ENCODE measurements around the gene EFS. TPM values are rescaled to one million over a fixed set of nuclear protein-coding genes. Genes with fewer than 3 reads are reported as not detected.

The EFS gene
- total and polyA plus RNA-seq, 2 of the 8 experiments (the other 6 are each of a cell fraction or from before 2014, with no cell fraction given): 27.8 to 28.6 TPM

DNA sequence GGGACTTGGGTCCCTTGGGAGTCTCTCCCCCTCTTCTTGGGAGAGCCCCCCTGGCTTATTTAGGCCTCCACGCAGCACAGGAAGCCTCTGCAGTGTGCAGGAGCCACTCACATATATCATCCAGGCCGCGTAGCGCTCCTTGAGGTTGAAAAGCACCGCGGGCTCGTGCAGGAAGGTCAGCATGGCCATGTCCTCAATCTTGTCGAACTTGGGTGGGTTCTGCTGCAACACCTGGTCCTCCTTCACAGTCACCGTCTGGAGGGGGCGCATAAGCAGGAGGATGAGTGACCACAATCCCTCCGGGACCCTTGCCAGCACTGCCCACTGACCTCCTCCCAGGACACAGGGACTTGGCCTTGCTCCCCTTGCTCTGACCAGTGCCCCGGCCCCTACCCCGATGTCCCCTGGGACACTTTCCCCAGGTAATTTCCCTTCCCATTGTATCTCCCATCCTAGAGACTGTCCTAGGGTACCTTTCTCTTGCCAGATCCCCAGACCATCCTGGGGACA, 40.6 kb upstream of the EFS start:
- no peak overlapping the region for H3K14ac ChIP-seq (ENCODE audit: insufficient read length)
- no peak overlapping the region for H3K4me2 ChIP-seq (ENCODE audit: insufficient read depth in 1 of 2, low read depth in 2 of 2, low read length in 2 of 2)
- H3K9me3 ChIP-seq (ENCODE audit: insufficient read depth in 2 of 2, low read depth in 1 of 2, low read length in 1 of 2): no peaks in the 10 kb centered on the region
- H3K9ac ChIP-seq (replicated peaks in 1 of 4; ENCODE audit: extremely low read depth in 1 of 4, low read depth in 3 of 4, low read length in 3 of 4): no peak overlapping the region
- no peak overlapping the region for H4K8ac ChIP-seq (ENCODE audit: extremely low read depth, insufficient read depth, low read length)
- H4K5ac ChIP-seq (ENCODE audit: insufficient read length, low read depth, low read length): no peak overlapping the region
- no peaks in the 10 kb centered on the region; a peak in 3 of 7 replicates for H3K27me3 ChIP-seq (replicated peaks in 1 of 4; ENCODE audit: control insufficient read depth in 3 of 4, extremely low read depth in 1 of 4, insufficient read depth in 3 of 4, low read length in 3 of 4)
- no peaks in the 10 kb centered on the region for H3K36me3 ChIP-seq (ENCODE audit: control insufficient read depth in 2 of 4, insufficient read depth in 4 of 4, low read length in 3 of 4)
- H3K79me1 ChIP-seq (ENCODE audit: low read depth, low read length): no peaks in the 10 kb centered on the region
- no peaks in the 10 kb centered on the region for H3K23me2 ChIP-seq (ENCODE audit: low read depth, low read length)
- no peak overlapping the region for H2BK120ac ChIP-seq (replicated peaks; ENCODE audit: low read depth, low read length)
- no peak overlapping the region for H2AK5ac ChIP-seq (ENCODE audit: low read depth, low read length)
- peaks cover 0 to 2% of the 10 kb centered on the region in 2 experiments for H4K20me1 ChIP-seq (replicated peaks in 1 of 2; ENCODE audit: control insufficient read depth in 1 of 2, insufficient read depth in 2 of 2, low read length in 2 of 2)
- H3K4me1 ChIP-seq (replicated peaks in 1 of 4; ENCODE audit: control insufficient read depth in 3 of 4, insufficient read depth in 4 of 4, low read length in 3 of 4): no peaks in the 10 kb centered on the region; a peak in 1 of 7 replicates
- CTCF ChIA-PET (ENCODE audit: partially characterized antibody): interaction anchor here (2.2 kb wide), 1 partner anchor 25 kb away, joined by 5 read pairs; no protein-coding TSS in a partner anchor
- POLR2A ChIA-PET (ENCODE audit: partially characterized antibody): interaction anchor here (0.6 to 0.9 kb wide), 2 partner anchors 13 to 28 kb away, joined by 3 read pairs; no protein-coding TSS in a partner anchor
- no peak overlapping the region for H2BK15ac ChIP-seq (ENCODE audit: low read length)
- H3K4me3 ChIP-seq (ENCODE audit: extremely low read depth in 1 of 4, insufficient read depth in 2 of 4, low read depth in 3 of 4, low read length in 4 of 4): no peak overlapping the region
- FAIRE-seq (no peak), DNase-seq (ENCODE audit: low read depth in 1 of 2, low spot score in 2 of 2) (no peak)
- H3K18ac ChIP-seq (ENCODE audit: extremely low read depth, low read length): no peak overlapping the region
- no peak overlapping the region; the same call in 1 of the 2 replicates for H2BK12ac ChIP-seq (ENCODE audit: low read depth, low read length)
- H3K56ac ChIP-seq (replicated peaks; ENCODE audit: insufficient read length, low read depth, low read length): no peak overlapping the region
- no peak overlapping the region for H3K27ac ChIP-seq (ENCODE audit: low read depth, low read length)
- no peak overlapping the region for H3K4ac ChIP-seq (replicated peaks; ENCODE audit: insufficient read length, low read depth, low read length)
- no peak overlapping the region for H2BK5ac ChIP-seq (ENCODE audit: low read depth, low read length)
- 96% methylated on average over 12 of the region's 13 CpGs; no CpG with 5 or more reads in 1 of the 2 experiments for WGBS, 2 experiments (ENCODE audit: extremely low coverage in 1 of 2, insufficient coverage in 1 of 2, insufficient read length in 1 of 2, insufficient replicate concordance in 2 of 2, low coverage in 1 of 2, low lambda C conversion rate in 2 of 2, missing lambda C conversion rate in 1 of 2)
- no peak overlapping the region for H2AFZ ChIP-seq (ENCODE audit: low read length)
- H3K79me2 ChIP-seq (ENCODE audit: control insufficient read depth in 1 of 2, insufficient read depth in 2 of 2, low read length in 2 of 2): no peaks in the 10 kb centered on the region
- no peak overlapping the region for H4K91ac ChIP-seq (replicated peaks; ENCODE audit: insufficient read length, low read length)
- no peak overlapping the region for H3K23ac ChIP-seq (ENCODE audit: insufficient read length)
- H2BK20ac ChIP-seq (ENCODE audit: low read length): no peak overlapping the region
- no peak for TF ChIP-seq RAD21 (IDR thresholded peaks at IDR 0.05 in 1 of 2, conservative IDR thresholded peaks at IDR 0.05 in 1 of 2; ENCODE audit: low read depth in 2 of 2, low read length in 2 of 2)
- no peak for TF ChIP-seq RNF2 (IDR thresholded peaks at IDR 0.05; ENCODE audit: borderline replicate concordance, low read depth, low read length, missing control alignments, poor library complexity, severe bottlenecking)
- TF ChIP-seq, protein P1, sequence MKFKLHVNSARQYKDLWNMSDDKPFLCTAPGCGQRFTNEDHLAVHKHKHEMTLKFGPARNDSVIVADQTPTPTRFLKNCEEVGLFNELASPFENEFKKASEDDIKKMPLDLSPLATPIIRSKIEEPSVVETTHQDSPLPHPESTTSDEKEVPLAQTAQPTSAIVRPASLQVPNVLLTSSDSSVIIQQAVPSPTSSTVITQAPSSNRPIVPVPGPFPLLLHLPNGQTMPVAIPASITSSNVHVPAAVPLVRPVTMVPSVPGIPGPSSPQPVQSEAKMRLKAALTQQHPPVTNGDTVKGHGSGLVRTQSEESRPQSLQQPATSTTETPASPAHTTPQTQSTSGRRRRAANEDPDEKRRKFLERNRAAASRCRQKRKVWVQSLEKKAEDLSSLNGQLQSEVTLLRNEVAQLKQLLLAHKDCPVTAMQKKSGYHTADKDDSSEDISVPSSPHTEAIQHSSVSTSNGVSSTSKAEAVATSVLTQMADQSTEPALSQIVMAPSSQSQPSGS (IDR thresholded peaks at IDR 0.05; ENCODE audit: low read length): no peak
- TF ChIP-seq EZH2 (IDR thresholded peaks at IDR 0.05; ENCODE audit: low read depth, low read length, severe bottlenecking): no peak
- TF ChIP-seq EP300 (IDR thresholded peaks at IDR 0.05; ENCODE audit: borderline replicate concordance in 1 of 2, low read depth in 2 of 2, low read length in 2 of 2): no peak
- TF ChIP-seq BCL11A (IDR thresholded peaks at IDR 0.05; ENCODE audit: low read depth in 2 of 2, low read length in 2 of 2): no peak
